ENCODE results near the gene ATP8A2.

ATP8A2 gene

DNA sequence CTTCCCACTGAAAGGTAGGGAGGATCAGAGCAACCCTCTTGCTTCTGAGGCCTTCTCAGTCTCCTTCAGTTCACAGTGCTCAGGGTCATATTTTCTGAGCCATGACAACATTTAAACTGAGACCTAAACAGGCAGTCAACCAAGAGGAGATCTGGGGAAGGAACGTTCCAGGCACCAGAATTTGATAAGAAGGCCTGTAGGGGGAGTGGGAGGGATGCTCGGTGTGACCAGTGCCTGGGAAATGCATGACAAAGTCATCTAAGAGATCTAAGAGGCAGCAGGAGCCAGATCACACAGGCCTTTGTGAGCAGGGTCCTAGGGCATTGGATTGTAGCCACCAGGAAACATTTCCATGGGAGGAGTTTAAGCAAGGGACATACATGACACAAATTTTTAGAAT, 608.5 kb downstream of the ATP8A2 start:
- DNase-seq, result no peak

DNA sequence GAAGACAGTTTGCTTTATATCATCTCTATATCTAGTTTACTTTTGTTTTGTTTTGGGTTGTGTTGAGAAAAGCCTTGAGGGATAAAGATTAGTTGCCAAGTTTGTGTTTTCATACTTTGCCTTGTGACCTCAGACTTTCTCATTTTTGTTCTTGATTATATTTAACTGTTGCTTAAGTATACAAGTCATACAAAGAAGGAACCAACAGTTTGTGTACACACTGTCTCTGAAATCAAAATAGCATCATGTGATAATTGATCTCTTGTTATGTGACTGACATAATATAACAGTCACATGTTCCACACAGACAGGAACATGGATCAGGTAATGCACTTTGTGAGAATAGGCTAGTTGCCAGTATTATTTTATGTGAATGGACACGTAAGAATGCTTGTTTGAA, 609.3 kb downstream of the ATP8A2 start:
- DNase-seq, result no peak

DNA sequence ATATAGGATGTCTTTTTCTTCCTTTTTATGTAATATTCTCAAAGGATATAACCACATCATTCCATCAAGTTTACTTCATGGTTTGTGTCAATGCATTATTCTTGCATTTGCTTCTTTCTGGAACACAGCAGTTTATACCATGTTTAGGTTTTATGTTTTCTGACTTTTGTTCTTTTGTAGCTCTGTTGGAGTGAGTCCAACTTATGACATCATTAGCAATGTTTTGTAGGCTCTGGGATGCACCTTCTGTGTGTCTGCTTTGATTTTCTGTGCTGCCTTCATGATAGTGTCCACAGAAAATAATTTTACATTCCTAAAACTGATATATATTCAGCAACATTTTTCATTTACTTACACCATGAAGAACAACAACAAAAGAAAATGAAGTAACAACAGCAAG, 611.1 kb downstream of the ATP8A2 start:
- no peak for DNase-seq

DNA sequence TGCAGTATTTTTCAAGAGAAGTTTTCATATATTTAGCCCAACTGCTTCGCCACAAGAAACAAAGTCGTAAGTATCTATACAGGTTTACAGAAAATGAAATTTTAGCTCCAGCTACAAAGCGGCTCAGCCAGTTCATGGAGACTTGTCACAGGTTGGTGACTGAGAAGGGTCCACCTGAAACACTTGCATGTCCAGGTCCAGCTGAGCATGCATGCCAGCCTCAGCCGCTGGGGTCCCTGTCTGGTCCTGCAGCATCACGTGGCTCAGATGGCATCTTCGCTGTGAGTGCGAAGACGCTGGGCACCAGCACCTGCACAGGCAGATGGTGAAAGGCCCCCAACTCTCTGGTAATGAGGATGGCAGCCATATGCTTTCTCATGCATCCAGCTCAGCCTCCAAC, 616.2 kb downstream of the ATP8A2 start:
- no peak for DNase-seq

DNA sequence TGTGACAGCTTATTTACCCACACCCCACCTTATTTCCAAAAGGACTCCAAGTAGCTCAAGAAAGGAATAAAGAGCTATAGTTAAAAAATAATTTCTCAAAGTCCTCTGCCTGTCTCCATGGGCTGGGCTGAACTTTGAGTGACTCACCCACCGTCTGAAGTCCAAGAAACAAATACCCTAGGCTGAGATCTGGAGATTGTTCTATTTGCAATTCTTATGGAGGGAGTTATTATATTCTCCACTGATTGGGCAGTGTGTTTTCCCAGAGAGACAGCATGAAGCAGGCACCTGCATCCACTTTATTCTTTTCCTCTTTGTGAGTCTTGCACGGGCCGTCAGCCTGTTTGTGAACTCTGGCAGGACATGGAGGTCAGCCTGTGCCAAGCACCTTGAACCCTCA, 616.9 kb downstream of the ATP8A2 start:
- no peak for DNase-seq

DNA sequence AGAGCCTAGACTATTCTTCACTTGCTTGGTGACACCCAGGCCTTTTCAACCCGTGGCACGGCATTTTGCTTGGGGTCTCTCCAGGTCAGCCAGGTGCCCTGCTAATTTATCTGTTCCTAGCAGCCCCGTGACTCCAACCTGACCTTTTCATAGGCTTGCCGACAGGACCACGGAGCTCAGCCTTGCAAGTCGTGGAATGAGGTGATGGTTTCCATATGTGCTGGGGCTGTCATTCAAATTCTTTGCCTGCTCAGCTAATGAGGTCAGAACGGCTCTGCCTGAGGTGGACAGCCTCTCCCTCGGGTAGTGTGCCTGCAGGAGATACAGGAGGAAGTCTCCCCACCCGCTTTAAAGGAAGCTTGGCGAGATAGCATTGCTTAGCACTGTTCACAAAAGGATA, 619.0 kb downstream of the ATP8A2 start:
- DNase-seq, result no peak

DNA sequence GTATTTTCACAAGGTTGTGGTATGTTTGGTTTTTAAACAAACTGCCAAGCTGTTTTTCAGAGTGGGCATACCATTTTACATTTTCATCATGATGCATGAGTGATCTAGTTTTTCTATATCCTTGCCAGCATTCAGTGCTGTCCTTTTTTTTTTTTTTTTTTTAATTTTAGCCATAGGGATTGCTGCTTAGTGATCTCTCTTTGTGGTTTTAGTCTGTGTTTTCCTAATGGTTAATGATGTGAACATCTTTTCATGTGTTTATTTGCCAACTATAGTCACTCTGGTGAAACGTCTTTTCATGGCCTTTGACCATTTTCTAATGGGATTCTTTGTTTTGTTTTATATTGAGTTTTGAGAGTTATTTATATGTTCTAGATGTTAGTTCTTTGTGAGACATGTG, 620.3 kb downstream of the ATP8A2 start:
- no peak for DNase-seq

DNA sequence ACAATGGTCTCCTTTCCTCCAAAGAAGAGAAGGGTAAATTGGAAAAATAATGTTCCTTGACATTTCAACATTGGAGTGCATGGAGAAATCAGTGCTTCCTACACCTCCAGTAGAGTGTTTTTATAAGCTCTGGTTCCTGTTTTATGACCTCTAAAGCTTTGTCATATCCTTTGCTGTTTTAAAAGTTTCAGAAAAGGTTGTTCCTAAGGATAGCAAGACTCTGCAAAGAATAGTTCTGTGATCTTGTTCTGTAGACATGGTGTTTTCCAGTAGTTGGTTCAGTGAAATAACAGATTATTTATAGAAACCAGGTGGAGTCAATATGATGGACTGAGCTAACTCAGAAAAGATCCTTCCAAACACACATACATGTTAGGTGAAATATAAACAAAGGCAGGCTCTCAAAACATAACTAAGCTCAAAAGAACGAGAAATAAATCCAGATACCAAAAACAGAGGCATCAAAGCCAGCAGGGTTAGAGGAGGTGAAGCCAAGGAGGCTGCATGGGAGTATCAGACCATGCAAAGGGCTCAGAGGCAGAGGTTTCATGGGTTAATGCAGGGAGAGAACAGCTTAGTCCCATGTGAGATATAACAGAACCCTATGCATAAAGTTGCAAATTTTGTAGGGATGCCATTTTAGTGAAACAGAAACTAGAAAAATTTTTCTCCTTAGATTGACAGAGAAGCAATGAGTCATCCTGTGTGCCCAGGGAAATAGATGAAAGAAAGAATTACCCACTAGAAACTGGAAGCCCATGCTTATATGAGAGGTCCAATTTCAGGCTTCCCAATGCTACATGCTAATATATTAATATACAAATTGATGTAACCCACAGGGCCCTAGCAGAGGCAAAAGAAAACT, 635.7 kb downstream of the ATP8A2 start:
- DNase-seq, result no peak

DNA sequence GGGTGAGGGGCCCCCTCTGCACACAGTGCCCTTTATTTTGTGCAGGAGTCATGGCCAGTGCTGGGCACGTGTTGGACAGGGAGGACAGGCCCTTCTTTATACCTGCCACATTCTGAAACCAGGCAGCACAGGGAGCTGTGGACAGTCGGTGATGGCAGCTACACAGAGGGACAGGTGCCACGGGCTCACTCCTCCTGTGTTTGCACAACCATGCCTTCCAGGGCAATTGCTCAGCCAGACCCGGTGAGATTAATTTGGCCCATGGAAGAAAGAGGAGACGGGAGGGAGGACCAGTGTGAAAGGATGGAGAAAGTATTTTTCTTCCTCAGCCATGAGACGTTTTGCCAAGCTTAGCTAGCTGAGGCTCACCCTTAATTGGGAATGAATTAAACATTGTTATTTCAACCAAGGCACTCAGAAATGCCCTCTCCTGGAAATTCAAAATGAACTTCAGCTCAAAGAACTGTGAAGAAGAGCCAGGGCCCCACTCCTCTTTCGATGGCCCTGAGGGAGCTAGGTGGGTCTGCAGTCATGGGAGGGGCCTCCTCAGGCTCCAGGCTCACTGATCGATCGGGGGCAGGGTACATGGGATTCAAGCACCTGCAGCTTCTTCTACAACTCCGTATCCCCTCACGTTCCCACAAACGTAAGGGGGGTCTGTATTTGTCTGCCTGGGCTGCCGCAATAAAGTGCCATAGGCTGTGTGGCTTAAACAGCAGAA, 638.9 kb downstream of the ATP8A2 start:
- no peak for DNase-seq

DNA sequence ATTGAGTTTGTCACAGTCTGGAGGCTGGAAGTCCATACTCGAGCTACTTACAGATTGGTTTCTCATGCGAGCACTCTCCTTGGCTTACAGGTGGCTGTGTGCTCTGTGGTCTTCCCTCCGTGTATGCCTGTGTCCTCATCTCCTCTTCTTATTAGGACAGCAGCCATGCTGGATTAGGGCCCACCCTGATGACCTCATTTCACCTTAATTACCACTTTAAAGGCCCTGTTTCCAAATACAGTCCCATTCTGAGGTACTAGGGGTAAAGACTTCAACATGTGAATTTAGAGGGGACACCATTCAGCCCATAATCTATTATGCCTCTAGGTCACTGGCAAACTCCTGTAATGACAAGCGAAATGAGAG, 639.4 kb downstream of the ATP8A2 start:
- DNase-seq, result no peak

DNA sequence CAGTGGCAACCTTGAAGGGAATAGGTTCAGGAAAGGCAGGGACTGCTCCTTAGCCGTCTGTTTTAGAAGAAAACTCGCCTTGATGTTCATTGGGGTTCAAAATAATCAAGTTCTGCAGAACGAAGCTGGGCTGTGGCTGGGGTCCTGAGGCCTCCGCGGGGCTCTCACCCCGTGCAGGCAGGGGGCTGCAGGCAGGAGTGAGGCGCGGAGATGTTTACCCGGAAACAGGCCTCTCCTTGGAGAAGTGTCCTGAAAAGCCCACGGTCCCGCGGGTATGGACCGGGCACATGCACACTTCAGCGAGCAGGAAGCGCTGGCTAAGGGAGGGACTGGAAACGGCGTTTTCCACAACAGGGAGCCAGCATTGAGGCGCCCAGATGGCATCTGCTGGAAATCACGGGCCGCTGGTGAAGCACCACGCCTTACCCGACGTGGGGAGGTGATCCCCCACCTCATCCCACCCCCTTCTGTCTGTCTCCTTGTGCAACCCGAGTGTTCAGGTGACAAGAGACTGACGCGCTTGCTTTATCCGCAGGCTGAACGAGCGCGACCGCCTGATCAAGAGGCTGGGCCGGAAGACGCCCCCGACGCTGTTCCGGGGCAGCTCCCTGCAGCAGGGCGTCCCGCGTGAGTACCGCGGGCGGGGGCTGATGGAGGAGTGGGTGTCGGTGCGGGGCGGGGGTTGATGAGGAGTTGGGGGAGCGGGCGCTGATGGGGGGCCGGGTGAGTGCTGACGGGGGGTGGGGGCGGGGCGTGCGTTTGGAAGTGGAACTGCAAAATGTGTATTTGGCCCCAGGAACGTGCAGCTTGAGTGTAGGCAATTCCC, 640.4 kb downstream of the ATP8A2 start:
- DNase-seq, result peak; percentile 74

DNA sequence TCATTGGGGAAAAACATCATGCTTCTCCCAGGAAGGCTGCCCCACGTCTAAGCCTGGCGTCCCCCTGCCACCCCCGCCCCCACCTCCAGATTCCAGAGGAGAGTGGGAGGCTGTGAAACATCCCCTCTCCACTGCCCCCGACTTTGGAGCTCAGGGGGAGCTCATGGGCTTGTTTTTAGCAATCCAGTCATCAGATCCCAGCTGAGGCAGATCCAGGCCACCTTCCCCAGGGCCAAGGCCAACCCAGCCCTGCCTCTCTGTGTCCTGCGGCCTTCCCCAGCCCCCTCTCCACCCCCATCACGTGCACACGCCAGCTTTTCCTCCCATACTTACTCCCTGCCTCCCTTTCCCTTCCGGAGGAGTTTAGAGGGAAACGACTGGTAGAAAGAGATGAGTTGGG, 641.2 kb downstream of the ATP8A2 start:
- DNase-seq, result no peak

DNA sequence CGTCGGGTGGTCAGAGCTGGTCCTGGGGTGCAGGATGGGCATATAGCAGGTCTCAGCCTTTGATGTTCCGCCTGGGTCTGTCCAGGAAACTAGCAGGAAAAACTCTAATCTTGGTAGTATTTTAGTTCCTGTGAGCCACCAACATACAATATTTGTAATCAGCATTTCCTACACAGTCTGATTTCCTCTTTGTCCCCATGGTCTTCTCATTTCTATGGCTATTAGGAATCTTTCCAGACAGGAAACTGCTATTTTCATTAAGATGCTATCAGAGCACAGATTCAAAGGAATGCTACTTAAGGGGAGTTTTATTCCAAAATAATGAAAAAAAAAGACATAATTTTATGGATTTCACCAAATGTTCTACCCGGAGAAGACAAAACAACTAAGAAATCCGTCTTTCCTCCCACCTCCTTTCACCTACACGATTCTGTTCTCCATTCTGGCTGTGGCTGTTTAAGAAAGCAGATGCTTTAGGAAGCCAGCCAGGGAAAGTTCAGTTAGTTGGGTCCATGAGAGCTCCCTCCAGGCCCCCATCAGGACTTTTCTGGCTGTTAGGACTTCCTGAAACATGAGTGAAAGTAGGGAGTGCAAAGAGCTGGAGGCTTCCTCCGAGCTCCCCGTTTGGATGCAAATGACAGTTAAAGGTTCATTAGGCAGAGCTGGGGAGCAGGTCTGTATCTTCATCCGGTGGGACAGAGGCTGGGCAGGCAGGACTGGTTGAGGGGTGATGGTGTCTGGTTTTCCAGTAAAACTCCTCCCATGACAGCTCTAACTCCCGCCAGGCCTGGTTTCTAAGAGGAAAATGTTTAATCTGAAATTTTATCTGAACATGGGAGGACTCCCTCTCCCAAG, 643.7 kb downstream of the ATP8A2 start:
- no peak for DNase-seq

DNA sequence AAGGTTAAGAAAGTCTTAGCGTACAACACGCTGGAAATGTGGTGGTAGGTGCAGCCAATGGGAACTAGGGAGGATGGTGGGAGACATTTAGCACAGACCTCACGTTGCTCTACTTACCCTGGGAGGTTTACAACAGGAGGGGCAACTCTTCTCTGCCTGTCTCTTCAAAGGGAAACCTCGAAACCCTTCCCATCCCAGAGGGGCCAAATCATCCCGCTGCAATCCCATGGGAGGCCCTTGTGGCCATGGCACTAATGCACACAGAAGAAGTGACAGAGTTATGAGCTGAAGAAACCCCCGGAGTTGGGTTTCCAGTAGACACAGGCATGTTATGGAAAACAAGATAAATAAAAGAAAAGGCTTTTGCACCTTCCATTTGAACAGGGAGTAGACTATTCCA, 644.4 kb downstream of the ATP8A2 start:
- DNase-seq, result no peak

DNA sequence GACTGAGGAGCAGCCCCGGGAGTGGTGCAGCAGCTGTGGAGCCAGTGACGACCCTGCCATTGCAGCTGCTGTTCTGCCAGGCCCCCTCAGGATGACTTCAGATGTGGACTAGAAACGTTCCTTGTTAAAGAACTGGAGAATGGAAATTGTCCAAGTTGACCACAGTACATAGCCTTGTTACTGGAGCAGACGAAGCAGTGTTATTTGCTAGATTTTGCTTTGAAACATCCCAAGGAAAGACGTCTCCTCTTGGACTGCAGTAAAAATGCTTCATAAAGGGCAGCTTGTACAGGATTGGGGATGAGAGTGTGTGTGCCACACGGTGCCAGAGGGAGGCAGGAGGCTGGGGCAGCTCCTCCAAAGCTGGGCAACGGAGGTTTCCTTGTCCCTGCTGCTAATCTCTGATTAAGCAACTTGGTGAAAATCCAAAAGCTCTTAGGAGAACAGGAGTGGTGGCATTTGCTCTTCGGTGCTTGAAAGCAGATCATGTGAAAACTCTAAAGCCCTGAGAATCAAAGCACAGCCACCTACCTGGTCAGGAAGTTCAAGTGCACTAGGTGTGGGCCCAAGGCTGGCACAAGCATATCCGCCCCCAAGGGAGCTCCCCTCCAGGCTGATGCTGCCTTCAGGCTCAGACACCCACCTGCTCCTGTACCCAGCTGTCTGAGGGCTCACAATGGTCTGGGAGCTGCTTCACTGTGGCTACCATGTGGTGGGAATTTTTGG, 645.6 kb downstream of the ATP8A2 start:
- peak; percentile 13 for DNase-seq

DNA sequence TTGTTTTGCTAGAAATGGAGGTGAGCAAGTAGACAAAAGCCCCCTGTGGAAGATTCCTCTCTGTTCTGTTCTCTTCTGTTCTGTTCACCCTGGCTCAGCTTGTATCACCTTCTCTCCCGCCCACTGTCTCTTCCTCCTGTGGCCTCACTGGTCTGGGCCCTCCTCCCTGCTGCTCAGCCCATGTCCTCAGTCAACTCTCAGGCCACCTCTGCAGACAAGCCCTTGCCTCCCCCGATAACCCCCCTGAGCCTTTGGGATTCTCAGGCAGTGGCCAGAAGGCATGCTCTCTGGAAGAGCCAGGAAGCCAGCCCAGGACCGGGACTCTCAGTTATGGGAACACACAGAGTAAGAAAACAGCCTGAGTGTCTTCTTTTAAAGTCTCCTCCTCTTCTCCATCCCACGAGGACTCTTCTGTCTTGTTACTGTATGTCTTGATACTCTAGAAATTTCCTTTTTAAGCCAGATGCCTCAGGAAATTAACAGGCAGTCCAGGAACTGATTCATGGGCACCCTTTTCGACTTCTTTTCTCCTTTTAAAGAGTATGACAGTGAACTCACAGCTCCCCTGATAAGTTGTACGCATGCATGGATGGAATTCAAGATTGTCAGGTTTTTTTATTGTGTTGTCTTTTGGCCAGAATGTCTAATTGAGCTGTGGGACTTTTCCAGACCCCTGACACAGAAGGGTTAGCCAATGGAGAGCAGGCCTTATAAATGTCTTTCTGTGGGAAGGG, 646.3 kb downstream of the ATP8A2 start:
- no peak for DNase-seq

DNA sequence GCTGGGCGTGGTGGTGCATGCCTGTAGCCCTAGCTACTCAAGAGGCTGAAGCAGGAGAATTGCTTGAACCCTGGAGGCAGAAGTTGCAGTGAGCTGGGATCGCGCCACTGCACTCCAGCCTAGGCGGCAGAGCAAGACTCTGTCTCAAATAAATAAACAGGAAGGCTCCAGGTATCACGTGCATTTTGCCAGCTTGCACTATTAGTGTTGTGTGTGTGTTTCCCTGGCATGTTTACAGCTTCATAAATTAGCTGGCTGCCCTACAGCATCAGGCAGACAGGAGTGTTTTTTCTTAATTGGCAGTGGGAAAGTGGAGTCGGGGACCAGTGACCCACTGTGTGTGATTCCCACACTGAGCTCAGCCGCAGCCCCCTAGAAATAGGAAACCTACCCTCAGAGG, 647.5 kb downstream of the ATP8A2 start:
- DNase-seq, result no peak

DNA sequence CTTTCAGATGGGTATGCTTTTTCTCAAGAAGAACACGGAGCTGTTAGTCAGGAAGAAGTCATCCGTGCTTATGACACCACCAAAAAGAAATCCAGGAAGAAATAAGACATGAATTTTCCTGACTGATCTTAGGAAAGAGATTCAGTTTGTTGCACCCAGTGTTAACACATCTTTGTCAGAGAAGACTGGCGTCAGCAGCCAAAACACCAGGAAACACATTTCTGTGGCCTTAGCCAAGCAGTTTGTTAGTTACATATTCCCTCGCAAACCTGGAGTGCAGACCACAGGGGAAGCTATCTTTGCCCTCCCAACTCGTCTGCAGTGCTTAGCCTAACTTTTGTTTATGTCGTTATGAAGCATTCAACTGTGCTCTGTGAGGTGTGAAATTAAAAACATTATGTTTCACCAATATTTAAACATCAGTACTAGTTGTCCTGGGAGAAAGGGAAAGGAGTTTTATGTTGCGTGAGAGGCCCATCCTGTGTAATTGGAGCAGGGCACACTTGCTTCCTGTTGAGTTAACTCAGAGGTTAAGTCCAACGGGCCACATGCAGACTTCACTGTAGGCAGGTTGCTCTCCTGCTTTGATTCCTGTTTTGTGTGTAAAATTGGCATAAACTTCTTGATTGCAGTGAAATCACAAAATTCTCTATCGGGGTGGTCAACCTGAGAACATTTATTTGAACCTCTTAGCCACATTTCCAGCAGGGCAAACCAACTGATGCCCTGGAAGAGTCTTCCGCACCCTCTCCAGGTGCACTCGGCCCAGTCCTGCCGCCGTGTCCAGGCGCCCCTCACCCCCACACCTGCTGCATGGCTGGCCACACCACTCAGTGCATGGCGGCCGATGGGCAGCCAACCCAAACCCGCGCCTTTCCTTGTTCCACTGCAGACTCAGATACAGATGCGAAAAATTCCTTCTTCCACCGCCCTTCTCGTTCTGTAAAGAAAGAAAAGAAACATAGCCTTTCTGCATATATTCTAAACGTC, 648.4 kb downstream of the ATP8A2 start:
- DNase-seq, result no peak

DNA sequence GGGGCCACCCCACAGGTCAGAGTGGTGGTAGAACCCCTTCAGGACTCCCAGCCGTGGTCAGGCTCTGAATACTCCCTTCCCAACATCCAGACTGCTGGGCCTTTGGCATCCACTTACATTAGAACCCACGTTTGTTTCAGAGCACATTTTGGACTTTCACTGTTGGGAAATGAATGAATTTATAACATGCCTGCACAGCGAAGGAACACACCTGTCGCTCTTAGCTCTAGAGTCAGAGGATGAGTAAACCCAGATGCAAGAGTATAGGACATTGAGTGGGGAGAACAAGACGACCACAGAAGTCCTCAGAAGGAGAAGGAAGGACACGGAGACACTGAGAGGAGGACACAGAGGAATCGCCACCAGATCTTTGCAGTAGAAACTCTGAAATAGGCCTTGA, 649.1 kb downstream of the ATP8A2 start:
- DNase-seq, result no peak

DNA sequence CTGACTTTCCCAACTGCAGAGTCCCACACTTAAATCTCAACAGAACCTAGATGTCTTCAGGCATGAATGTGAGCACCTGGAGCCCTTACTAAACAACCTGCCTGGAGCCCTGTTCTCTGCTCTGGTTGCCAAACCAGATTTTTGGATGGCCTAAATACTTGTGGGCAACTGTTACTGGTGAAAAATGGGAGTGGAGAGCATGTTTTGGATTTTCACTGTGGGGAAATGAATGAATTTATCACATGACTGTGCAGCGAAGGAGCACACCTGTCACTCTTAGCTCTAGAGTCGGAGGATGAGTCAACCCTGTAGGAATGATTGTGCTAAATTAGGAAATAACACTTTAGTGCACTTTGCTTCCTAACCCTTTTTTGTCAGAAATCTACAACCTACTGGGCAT, 649.7 kb downstream of the ATP8A2 start:
- no peak for DNase-seq
